SIG-M5 (cell line): ENCODE results near the gene SLC7A11.
"Not testable (repeated sequence)": the region's sequence is repeated elsewhere in the genome, so short reads cannot be mapped to it uniquely, and the experiment has no call there.

Experiments used
- DNase-seq: peaks from one replicate; lab custom pipeline; 2025; lab: John Stamatoyannopoulos, UW

The SLC7A11 gene

DNA sequence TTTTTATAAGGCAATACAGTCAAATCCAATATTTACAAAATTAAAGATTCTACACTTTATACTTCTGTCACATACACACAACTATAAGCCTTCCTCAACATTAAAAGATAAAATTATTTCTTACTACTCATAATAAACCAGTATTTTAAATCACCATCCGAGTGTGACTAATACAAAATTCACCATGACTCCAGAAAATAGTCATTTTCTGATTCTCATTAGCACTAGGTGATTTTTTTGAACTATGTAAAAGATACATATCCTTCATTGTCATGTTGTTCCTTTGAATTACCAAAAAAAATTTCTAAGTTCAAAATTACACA, 646 bp upstream of the SLC7A11 start:
- no peak for DNase-seq

DNA sequence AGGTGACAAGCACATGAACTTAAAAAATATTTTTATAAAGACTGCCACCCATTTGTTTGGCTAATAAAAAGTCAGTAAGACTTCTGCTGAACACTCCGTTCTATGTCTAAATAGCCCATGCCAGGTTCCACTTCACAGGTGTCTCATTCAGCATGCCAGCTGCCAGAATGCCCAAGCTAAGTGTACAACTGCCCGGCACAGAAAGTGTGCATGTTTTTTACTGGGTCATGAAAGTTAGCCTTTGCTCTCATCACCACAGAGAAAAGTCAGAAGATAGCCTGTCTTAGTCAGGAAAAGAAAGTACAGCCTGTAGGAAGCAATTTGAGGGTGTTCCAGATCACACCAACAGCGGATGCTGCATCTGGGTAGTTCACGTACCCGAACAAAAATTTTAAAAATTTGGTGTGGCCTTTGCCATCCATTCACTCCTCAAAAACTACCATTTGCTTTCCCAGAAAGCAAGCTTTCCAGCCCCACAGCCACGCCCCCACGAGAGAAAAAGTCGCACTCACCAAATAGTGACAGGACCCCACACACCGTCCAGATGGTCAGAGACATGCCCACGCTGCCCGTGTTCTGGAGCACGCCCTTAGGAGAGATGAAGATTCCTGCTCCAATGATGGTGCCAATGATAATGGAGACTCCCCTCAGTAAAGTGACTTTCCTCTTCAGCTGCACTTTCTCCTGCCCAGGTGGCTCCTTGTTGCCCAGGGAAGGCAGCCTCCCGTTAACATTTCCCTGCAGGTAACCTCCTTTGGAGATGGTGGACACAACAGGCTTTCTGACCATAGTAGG, 671 bp downstream of the SLC7A11 start:
- DNase-seq = no peak

DNA sequence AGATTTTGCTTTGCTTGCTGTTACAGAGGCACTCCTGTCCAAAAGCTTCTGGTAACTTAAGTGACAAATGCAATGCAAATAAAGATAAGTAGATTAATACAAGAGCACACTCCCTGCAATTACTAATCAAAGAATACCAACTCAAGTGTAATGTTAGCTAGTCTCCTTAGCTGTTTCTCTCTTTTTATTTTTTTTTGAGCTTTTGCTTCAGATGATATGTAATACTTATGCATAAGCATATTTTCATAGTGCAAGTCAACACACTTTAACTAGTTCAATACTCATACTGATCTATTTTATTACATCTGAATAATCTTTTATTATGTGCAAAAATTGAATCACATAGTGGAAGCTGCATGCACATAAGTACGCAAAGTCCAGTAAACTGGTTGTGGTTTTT, 2.7 kb downstream of the SLC7A11 start:
- no peak for DNase-seq

DNA sequence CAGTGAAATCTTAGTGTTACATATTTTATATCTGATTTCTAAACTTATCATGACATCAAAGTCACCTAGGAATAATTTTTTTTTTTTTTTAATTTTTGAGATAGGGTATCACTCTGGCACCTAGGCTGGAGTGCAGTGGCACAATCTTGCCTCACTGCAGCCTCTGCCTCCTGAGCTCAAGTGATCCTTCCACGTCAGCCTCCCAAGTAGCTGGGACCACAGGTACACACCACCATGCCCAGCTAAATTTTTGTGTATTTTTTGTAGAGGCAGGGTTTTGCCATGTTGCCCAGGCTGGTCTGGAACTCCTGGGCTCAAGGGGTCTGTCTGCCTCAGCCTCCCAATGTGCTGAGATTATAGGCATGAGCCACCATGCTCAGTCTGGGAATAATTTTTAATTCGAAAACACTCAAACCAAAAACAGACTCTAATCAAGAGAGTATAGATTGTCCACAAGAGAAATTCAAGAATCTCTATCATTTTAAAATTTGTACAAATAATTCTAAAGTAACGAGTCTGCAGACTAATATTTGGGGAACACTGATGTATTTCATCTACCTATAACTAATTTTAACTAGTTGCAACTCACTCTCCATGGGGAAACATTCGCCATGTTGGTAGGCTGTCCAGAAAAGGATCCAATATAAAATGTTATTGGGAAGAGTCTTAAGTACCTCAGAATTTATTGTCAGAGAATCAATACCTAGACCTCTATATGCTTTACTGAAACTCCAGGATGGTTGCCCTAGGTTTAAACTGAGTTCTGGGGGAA, 3.4 kb downstream of the SLC7A11 start:
- DNase-seq = no peak

DNA sequence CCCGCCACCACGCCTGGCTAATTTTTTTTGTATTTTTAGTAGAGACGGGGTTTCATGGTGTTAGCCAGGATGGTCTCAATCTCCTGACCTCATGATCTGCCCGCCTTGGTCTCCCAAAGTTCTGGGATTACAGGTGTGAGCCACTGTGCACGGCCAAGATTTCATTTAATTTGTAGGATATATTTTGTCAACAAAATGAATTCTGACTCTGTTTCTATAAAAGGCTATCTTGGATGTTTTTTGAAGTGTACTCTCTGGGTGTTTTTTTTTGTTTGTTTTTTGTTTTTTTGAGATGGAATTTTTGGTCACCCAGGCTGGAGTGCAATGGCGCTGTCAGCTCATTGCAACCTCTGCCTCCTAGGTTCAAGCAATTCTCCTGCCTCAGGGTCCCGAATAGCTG, 5.0 kb downstream of the SLC7A11 start:
- not testable (repeated sequence) for DNase-seq

DNA sequence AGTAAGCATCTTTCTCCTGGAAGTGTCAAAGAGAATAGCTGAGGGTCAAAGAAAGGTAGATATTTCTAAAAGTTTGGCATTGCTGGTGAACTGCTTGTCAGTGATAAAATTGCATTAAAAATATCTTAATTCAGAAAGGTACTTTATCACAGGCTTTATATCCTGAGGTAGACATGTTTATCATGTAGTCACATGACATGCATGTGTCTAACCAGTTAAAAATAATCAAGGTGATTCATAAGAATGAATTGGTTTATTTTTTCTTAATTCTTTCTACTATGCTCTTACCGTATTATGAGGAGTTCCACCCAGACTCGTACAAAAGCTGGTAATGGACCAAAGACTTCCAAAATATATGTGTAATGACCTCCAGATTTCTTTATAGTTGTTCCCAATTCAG, 6.1 kb downstream of the SLC7A11 start:
- no peak for DNase-seq

DNA sequence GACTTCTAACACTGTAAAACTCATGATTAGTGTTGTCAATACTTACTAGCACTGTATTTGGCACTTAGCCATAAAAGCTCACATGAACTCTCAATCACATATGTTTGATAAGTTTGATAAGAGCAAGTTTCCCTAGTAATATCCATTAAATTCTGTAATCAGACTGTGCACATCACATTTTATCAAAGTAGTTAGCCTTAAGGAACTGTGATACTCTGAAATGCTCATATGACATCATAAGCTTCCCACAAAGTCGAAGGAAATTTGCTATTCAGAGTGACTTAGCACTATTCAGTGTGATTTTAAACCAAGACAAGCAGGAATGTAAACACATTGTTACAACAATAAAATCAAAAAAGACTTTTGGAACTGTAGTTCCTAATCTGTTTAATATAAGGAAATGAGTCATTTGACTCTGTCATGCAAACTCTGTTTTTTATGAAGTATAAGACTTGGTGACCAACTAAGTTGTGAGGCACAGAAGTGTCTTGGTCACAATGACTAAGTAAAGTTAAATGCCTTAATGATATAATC, 6.7 kb downstream of the SLC7A11 start:
- no peak for DNase-seq

DNA sequence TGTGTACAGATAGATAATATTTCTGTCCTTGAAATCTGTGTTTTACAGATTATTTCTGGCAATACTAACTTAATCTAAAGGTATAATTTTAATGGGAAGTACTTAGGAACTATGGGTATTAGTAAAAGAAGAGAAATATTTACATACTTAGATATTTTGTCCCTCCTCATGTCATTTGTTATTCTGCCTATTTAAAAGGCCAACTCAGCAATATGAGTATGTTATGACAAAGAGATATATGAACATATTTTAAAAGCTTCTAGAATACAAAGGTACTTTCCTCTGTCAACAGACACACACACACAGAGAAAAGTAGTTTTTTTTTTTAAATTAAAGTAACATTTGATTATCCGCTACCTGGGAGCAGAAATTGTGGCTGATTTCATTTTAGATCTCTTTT, 7.9 kb downstream of the SLC7A11 start:
- no peak for DNase-seq

DNA sequence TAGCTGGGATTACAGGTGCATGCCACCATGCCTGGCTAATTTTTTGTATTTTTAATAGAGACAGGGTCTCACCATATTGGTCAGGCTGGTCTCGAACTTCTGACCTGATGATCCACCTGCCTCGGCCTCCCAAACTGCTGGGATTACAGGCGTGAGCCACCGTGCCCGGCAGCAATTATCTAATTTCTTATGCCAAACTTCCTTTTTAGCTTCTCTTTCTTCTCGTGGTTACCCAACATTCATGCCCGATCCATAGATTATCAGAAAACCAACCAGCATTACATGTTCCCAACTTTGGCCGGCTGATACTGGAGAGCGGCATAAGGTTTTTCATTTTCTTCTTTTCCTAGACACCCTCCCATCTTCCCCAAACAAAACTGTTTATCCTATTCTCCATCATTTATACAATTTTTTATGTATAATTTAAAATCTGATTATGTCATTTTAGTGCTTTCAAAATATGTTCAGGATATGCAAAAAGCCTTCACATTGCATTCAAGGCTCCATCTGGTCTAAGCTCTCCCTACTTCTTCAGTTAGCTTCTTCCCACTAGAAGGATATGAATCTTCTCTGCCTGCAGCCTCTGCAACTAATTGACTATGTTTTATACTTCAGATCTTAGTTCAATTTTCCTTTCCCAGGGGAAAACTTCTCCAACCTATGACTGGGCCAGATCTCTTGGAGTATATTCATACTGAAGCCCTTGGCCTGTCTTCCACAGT, 8.7 kb downstream of the SLC7A11 start:
- DNase-seq = no peak

DNA sequence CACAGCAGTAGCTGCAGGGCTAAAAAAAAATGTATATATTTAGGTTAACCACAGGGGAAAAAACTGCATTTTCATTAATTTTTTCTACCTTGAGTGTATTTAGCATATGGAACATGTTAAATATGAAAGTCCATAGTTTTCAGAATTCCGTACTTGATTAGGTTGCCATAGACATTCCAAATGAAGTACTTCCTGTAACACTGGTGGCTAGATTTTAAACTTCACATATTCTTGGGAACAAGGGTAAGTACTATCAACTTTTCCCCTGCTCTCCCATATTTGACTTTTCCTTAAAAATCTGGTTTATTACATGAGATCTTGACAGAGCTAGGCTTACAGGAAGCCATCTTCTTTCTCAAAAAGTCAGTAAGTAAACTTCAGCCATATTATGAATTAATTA, 9.8 kb downstream of the SLC7A11 start:
- DNase-seq = no peak

DNA sequence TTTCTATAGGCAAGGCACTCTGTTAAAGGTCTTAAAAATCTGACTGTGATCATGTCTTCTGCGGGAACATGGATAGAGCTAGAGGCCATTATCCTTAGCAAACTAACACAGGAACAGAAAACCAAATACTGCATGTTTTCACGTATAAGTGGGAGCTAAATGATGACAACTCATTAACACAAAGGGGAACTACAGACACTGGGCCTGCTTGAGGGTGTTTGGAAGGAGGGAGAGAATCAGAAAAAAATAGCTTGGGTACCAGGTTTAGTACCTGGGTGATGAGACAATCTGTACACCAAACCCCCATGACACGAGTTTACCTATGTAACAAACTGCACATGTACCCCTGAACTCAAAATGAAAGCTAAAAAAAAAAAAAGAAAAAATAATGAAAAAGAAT, 12.1 kb downstream of the SLC7A11 start:
- DNase-seq = no peak

DNA sequence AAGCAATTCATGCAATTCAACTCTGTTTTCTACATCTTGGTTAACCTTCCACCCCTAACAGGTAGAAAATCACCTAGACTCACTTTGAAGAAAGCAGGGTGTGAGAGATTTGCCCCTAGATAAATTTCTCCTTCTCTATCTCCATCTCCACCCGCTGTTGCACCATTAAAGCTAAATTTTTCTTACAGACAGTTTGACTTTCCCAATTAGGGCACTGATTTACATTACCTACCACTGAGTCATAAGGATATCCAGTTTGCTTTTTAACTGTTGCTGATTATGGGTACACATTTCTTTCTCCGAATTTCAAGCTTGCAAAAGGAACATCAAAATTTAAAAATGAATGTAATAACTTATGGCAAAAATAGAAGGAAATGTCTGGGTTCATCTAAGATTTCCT, 13.0 kb downstream of the SLC7A11 start:
- DNase-seq = no peak

DNA sequence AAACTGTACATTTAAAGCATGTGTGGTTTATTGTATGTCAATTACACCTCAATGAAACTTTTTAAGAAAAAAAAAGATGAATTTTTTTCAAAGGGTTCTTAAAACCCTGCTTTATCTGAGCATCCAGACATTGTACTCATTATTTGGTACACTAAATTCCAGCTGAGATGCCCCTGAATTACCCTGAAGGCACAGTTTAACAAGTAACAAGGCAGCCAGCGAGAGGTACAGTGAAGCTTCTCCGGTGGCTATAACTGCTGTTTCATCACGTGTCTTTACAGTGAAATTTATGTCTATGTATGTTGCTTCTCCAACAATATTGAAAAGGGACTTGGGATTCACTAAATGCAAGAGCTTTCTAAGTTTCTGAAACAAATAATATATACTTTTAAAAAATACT, 15.8 kb downstream of the SLC7A11 start:
- no peak for DNase-seq

DNA sequence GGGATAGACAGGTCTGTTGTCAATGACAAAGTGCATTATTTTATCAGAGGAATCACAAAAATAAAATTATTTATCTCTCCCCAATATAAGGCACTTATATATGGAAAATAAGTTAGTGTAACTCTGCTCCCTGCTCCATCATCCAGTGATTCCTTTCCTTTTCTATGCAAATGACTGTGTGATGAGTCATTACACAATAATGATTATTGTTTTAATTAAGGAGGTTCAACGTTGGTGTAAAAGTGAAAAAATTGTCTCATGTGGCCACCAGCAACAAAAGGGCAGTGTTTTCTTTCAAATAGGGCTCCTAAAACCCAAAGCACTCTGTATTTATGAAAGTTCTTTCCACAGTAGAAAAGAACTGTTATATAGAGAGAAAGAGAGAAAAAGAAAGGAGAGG, 16.7 kb downstream of the SLC7A11 start:
- no peak for DNase-seq

DNA sequence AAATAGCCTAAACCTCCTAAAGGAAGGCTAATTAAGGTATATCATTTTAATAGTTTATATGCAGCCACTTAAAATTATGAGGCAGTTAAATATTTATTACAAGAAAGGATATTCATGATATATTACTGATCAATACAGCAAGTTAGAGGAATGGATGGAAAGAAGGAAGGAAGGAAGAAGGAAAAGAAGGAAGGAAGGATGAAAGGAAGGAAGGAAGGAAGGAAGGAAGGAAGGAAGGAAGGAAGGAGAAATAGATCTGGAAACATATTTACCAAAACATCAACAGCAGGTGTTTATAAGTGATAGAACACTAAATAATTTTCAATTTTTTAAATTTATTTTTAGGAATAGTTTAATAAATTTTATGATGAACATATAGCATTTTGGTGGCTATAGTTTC, 17.5 kb downstream of the SLC7A11 start:
- DNase-seq = no peak

DNA sequence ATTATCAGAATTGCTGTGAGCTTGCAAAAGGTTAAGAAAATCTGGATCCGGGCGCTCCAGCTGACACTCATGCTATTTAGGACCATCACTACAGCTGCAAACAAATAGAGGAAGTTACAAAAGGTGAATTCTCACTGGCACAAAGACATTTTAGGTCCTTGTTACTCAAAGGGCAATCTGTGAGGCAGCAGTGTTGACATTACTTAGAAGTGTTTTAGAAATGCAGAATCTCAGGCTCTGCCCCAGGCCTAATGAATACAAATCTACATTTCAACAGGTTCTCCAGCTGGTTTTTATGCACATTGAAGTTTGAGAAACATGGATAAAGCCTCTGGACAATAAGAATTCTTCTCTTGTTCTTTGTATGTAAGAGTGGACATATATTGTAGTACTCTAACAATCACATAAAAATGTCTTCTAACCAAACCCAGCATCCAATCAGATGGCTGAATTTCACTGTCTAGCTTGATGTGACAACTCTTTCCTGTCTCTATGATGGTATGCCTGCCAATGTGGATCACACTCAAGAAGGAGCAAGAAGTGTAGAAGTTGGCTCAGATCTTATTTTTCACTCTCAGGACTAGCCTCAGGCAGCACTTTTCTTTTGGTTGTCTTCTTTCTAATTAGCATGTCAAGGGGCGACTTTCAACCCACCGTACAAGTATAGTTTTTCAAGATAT, 18.8 kb downstream of the SLC7A11 start:
- DNase-seq = no peak

DNA sequence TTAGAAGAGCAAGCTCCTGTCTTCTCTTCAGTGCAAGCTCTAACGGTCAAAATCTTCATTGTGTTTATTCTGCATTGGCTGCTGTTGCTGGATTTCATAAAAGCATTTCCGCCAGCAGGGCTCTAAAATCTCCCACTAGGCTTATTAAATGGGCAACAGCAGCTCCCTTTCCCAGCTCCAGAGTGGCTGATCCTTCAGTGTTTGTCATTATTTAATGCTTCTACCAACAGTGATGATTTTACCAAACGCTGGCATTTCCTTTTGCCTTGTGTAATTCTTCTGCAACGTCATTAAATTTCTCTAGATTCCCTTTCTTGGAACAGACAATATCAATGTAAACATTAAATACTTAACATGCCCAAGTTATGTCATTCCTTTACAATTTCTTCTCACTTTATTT, 20.1 kb downstream of the SLC7A11 start:
- no peak for DNase-seq

DNA sequence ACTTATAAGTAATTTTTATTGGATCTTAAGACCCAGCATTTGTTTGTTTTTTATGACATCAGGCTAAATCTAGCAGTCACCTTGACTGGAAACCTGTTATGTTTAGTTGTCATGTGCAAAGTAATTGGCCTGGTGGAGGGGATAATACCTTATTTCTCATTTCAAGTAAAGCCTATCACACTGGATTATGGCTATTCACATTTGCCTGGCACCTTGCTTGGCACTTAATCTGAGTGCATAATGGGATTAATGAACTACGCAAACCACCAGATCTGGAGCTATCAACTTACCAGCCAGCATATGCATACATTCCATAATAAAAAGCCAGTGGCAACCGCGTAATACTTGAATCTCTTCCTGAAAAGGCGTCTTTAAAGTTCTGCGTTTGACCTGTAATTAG, 23.2 kb downstream of the SLC7A11 start:
- DNase-seq = no peak

DNA sequence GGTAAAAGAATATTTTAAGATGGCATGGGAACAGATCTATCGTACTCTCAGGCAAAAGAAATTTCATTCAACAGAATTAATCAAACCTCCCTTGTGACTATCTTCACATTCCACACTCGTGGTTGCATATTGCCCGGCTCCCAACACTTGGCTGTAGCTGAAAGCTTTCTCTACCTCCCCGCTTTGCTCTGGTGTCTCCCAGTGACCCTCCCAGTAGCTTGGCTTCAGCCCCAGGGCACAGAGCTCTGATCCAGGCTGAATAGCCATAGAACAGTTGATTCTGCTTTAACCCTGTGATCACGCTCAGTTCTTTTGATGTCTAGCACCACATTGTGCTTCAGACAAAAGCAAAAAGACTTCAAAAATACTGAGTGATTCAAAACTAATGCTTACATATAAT, 24.6 kb downstream of the SLC7A11 start:
- no peak for DNase-seq

DNA sequence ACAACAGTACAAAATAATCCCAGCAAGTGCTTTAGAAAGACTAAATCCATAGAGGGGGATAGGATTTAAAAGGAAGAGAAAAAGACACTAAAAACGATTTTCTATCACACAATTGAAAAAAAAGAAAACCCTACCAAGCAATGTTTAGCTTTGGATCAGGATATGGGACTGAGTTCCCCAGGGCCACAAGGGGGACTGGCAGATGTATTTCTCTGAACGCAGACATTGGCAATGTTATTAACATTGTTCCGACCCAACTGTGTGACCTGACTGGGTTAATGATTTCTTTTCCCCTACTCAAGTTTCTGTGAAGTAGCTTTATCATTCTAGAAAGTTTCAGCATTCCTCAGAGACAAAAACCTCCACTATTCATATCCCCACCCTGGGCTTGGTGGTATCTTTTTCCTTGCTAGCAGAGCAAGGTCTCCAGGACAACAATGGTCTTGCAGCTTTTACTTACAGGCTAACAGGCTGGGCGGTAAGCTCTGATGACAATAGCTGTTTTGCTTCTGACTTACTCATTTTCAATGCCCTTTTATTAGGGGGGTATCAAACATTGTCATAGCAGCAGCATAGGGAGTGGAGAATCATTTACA, 25.8 kb downstream of the SLC7A11 start:
- no peak for DNase-seq

DNA sequence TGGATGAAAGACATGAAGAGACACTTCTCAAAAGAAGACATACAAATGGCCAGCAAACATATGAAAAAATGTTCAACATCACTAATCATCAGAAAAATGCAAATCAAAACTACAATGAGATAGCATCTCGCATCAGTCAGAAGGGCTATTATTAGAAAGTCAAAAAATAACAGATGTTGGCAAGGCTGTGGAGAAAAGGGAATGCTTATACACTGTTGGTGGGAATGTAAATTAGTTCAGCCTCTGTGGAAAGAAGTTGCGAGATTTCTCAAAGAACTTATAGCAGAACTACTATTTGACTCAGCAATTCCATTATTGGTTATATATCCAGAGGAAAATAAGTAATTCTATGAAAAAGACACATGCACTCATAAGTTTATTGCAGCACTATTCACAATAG, 31.6 kb downstream of the SLC7A11 start:
- not testable (repeated sequence) for DNase-seq

DNA sequence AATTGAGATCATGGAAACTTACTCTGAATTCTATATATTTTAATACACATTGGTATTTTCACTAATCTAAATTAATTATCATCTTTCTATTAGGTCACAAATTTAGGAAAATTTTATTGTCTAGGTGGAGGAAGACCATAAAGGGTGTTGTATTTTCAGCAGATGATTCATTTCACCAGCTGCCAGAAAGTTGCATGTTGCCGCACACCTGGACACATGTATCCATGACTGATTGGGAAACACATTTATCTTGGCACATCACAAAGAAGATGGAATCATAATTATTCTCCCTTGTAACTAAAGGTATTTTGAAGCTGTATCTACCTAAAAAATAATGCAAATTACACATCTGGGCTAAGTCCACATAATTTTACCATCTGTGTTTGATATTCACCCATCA, 33.1 kb downstream of the SLC7A11 start:
- no peak for DNase-seq
